ENCODE measurements around the gene FGF11. TPM values are rescaled to one million over a fixed set of nuclear protein-coding genes. Genes with fewer than 3 reads are reported as not detected.
A peak's percentile ranks its signal among the peaks of the same experiment; 100 is the strongest.

FGF11 gene
- total and polyA plus RNA-seq, 9 donors = 0.10 to 5.1 (median 0.61) TPM

GRCh38 chr17:7484067-7484918 is 45.0 kb downstream of the FGF11 start, which contains the start of gene POLR2A:
Gene POLR2A, plus strand, starts transcription at chr17:7484366.
- intact Hi-C loops (cut with DNase I) = loop anchor here in 2 of 4 donors (2.0 to 10.0 kb wide), 2 partner anchors 131 to 201 kb away; partner anchors contain the start of genes KCTD11 (in 1 of the 2), TP53 (in 1 of the 2) and WRAP53 (in 1 of the 2)
- WGBS, 3 donors = 0 to 1% (median 0%) methylated on average over 64 of the region's 64 CpGs
- peak within 1 kb of the TSS; percentile 67 for H3K4me3 ChIP-seq
- peak within 1 kb of the TSS; percentile 90 to 98 for H3K27ac ChIP-seq
- DNase-seq = peak; percentile 99
- no peaks in the 10 kb centered on the region for H3K36me3 ChIP-seq
- peak in 2 of 3 donors; percentile 27 to 43 for TF ChIP-seq CTCF (IDR thresholded peaks at IDR 0.05)
- TF ChIP-seq EP300 (IDR thresholded peaks at IDR 0.05) = peak; percentile 73
- TF ChIP-seq POLR2A (IDR thresholded peaks at IDR 0.05) = peak; percentile 100
- H3K4me1 ChIP-seq (ENCODE audit: insufficient read depth) = peaks cover 12% of the 10 kb centered on the region
- no peaks in the 10 kb centered on the region for H3K27me3 ChIP-seq
- no peaks in the 10 kb centered on the region for H3K9me3 ChIP-seq

GRCh38 chr17:7484919-7485377 is 45.6 kb downstream of the FGF11 start:
- peak overlapping the region; percentile 67 for H3K4me3 ChIP-seq
- H3K27me3 ChIP-seq = no peaks in the 10 kb centered on the region
- intact Hi-C loops (cut with DNase I) = loop anchor here in 2 of 4 donors (2.0 to 10.0 kb wide), 2 partner anchors 132 to 200 kb away; partner anchors contain the start of genes KCTD11 (in 1 of the 2), TP53 (in 1 of the 2) and WRAP53 (in 1 of the 2)
- peaks cover 14% of the 10 kb centered on the region for H3K4me1 ChIP-seq (ENCODE audit: insufficient read depth)
- H3K27ac ChIP-seq = peak overlapping the region in 1 of 2 donors; percentile 29
- DNase-seq = no peak
- no peaks in the 10 kb centered on the region for H3K36me3 ChIP-seq
- WGBS, 3 donors = 0 to 1% (median 1%) methylated on average over 19 of the region's 19 CpGs
- no peaks in the 10 kb centered on the region for H3K9me3 ChIP-seq
- TF ChIP-seq CTCF (IDR thresholded peaks at IDR 0.05) (no peak), POLR2A (IDR thresholded peaks at IDR 0.05) (no peak), EP300 (IDR thresholded peaks at IDR 0.05) (no peak)

- H3K4me3 ChIP-seq = peak overlapping the region; percentile 67
- TF ChIP-seq EP300 (IDR thresholded peaks at IDR 0.05) = no peak
- TF ChIP-seq CTCF (IDR thresholded peaks at IDR 0.05) = no peak
- no peak for TF ChIP-seq POLR2A (IDR thresholded peaks at IDR 0.05)
- whole genome bisulfite sequencing, 3 donors = 5 to 14% (median 6%) methylated on average over 3 of the region's 3 CpGs
- no peak overlapping the region for H3K27ac ChIP-seq
- no peak for DNase-seq
- H3K36me3 ChIP-seq = no peaks in the 10 kb centered on the region
- H3K27me3 ChIP-seq = no peaks in the 10 kb centered on the region
- H3K4me1 ChIP-seq (ENCODE audit: insufficient read depth) = peaks cover 16% of the 10 kb centered on the region
- intact Hi-C loops (cut with DNase I) = loop anchor here in 1 of 4 donors (10.0 kb wide), 1 partner anchor 199 kb away; the partner anchor contains the start of genes TP53 and WRAP53
- H3K9me3 ChIP-seq = no peaks in the 10 kb centered on the region
These were observed 46.9 kb downstream of the FGF11 start for GRCh38 chr17:7486181-7486580.

- TF ChIP-seq EP300 (IDR thresholded peaks at IDR 0.05) (no peak), POLR2A (IDR thresholded peaks at IDR 0.05) (no peak), CTCF (IDR thresholded peaks at IDR 0.05) (no peak)
- Histone ChIP-seq H3K27me3 (no peaks in the 10 kb centered on the region), H3K9me3 (no peaks in the 10 kb centered on the region), H3K36me3 (no peaks in the 10 kb centered on the region), H3K4me3 (no peak overlapping the region), H3K27ac (no peak overlapping the region), H3K4me1 (ENCODE audit: insufficient read depth) (peaks cover 14% of the 10 kb centered on the region)
- WGBS, 3 donors = 51 to 64% (median 59%) methylated on average over 8 of the region's 8 CpGs
- DNase-seq = no peak
- intact Hi-C loops (cut with DNase I) = no loop called here
These were observed 50.8 kb downstream of the FGF11 start for GRCh38 chr17:7490144-7490543.

Measured in ovary (tissue), 9 donors.